ENCODE data around the gene MPV17. TPM values are rescaled to one million over a fixed set of nuclear protein-coding genes. Genes with fewer than 3 reads are reported as not detected.

The MPV17 gene
- total and polyA plus RNA-seq, 2 of the 13 experiments (the other 11 are each of a cell fraction or from before 2014, with no cell fraction given), result 48.9 to 129 TPM

DNA sequence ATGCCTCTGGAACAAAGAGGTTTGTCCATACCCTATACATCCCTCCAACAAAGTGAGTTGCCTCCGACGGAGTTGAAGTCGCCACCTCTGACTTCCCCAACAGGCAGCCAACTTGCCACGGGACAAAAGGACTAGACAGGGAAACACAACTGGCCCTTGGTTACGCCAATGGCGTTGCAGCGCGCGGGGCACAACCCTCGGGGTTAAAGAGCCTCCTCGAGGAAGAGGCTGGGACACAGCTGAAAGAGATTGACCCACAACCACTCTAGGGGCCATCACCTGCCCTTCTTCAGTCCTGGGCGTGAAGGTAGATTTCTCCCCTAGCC, 33.1 kb upstream of the MPV17 start (continued):
- TF ChIP-seq, protein P1, sequence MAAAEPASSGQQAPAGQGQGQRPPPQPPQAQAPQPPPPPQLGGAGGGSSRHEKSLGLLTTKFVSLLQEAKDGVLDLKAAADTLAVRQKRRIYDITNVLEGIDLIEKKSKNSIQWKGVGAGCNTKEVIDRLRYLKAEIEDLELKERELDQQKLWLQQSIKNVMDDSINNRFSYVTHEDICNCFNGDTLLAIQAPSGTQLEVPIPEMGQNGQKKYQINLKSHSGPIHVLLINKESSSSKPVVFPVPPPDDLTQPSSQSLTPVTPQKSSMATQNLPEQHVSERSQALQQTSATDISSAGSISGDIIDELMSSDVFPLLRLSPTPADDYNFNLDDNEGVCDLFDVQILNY (CRISPR knock-in tag; conservative IDR thresholded peaks at IDR 0.05), result peak; percentile 72
- TF ChIP-seq ZNF362 (CRISPR knock-in tag; IDR thresholded peaks at IDR 0.05; ENCODE audit: borderline replicate concordance), result no peak
- TF ChIP-seq ZNF547 (CRISPR knock-in tag; IDR thresholded peaks at IDR 0.05), result no peak
- TF ChIP-seq NR2F1 (CRISPR knock-in tag; IDR thresholded peaks at IDR 0.05), result peak in 1 of 2 experiments; percentile 17; a peak in 1 of 4 replicates
- TF ChIP-seq DMAP1 (CRISPR knock-in tag; IDR thresholded peaks at IDR 0.05), result no peak
- 0 out of 2 replicates have a peak, but pooled peaks have one; percentile 4 for TF ChIP-seq IRF2 (CRISPR knock-in tag; IDR thresholded peaks at IDR 0.05)
- TF ChIP-seq, protein P2, sequence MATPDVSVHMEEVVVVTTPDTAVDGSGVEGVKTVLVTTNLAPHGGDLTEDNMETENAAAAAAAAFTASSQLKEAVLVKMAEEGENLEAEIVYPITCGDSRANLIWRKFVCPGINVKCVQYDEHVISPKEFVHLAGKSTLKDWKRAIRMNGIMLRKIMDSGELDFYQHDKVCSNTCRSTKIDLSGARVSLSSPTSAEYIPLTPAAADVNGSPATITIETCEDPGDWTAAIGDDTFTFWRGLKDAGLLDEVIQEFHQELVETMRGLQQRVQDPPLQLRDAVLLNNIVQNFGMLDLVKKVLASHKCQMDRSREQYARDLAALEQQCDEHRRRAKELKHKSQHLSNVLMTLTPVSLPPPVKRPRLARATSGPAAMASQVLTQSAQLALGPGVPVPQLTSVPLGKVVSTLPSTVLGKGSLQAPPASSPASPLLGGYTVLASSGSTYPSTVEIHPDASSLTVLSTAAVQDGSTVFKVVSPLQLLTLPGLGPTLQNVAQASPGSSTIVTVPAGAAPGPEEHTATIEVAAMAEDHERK (CRISPR knock-in tag; IDR thresholded peaks at IDR 0.05; ENCODE audit: low read depth), result no peak
- TF ChIP-seq GLI4 (CRISPR knock-in tag; IDR thresholded peaks at IDR 0.05; ENCODE audit: borderline replicate concordance), result 0 out of 2 replicates have a peak, but pooled peaks have one; percentile 3
- no peak for TF ChIP-seq ZNF558 (CRISPR knock-in tag; IDR thresholded peaks at IDR 0.05; ENCODE audit: borderline replicate concordance)
- no peak for TF ChIP-seq HNRNPLL (IDR thresholded peaks at IDR 0.05; ENCODE audit: low read depth, low read length, poor library complexity, severe bottlenecking)
- TF ChIP-seq, protein P3, sequence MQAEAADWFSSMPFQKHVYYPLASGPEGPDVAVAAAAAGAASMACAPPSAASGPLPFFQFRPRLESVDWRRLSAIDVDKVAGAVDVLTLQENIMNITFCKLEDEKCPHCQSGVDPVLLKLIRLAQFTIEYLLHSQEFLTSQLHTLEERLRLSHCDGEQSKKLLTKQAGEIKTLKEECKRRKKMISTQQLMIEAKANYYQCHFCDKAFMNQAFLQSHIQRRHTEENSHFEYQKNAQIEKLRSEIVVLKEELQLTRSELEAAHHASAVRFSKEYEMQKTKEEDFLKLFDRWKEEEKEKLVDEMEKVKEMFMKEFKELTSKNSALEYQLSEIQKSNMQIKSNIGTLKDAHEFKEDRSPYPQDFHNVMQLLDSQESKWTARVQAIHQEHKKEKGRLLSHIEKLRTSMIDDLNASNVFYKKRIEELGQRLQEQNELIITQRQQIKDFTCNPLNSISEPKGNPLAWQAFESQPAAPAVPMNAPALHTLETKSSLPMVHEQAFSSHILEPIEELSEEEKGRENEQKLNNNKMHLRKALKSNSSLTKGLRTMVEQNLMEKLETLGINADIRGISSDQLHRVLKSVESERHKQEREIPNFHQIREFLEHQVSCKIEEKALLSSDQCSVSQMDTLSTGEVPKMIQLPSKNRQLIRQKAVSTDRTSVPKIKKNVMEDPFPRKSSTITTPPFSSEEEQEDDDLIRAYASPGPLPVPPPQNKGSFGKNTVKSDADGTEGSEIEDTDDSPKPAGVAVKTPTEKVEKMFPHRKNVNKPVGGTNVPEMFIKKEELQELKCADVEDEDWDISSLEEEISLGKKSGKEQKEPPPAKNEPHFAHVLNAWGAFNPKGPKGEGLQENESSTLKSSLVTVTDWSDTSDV (CRISPR knock-in tag; IDR thresholded peaks at IDR 0.05), result 0 out of 2 replicates have a peak, but pooled peaks have one; percentile 14
- peak; percentile 82; the same call in 1 of the 2 replicates for TF ChIP-seq ZNF44 (CRISPR knock-in tag; IDR thresholded peaks at IDR 0.05)
- TF ChIP-seq NFYC (CRISPR knock-in tag; IDR thresholded peaks at IDR 0.05), result peak; percentile 69
- no peak for TF ChIP-seq MEIS1 (CRISPR knock-in tag; IDR thresholded peaks at IDR 0.05; ENCODE audit: borderline replicate concordance)
- TF ChIP-seq BORCS8-MEF2B (CRISPR knock-in tag; IDR thresholded peaks at IDR 0.05), result no peak
- peak; percentile 17; the same call in 1 of the 2 replicates for TF ChIP-seq PREB (CRISPR knock-in tag; IDR thresholded peaks at IDR 0.05)
- TF ChIP-seq HMGA1 (CRISPR knock-in tag; conservative IDR thresholded peaks at IDR 0.05), result no peak
- TF ChIP-seq MIER2 (CRISPR knock-in tag; IDR thresholded peaks at IDR 0.05), result no peak
- TF ChIP-seq MATR3 (CRISPR knock-in tag; IDR thresholded peaks at IDR 0.05), result no peak
- TF ChIP-seq NFKB2 (CRISPR knock-in tag; IDR thresholded peaks at IDR 0.05; ENCODE audit: borderline replicate concordance), result no peak
- TF ChIP-seq MTF1 (CRISPR knock-in tag; IDR thresholded peaks at IDR 0.05), result peak; percentile 24; the same call in 1 of the 2 replicates
- no peak for TF ChIP-seq ELK4 (CRISPR knock-in tag; IDR thresholded peaks at IDR 0.05; ENCODE audit: borderline replicate concordance)
- no peak for TF ChIP-seq ZNF432 (CRISPR knock-in tag; IDR thresholded peaks at IDR 0.05; ENCODE audit: borderline replicate concordance)

Data from HepG2 (cell line).